ENCODE results near the gene ACP5.

ACP5 gene

DNA sequence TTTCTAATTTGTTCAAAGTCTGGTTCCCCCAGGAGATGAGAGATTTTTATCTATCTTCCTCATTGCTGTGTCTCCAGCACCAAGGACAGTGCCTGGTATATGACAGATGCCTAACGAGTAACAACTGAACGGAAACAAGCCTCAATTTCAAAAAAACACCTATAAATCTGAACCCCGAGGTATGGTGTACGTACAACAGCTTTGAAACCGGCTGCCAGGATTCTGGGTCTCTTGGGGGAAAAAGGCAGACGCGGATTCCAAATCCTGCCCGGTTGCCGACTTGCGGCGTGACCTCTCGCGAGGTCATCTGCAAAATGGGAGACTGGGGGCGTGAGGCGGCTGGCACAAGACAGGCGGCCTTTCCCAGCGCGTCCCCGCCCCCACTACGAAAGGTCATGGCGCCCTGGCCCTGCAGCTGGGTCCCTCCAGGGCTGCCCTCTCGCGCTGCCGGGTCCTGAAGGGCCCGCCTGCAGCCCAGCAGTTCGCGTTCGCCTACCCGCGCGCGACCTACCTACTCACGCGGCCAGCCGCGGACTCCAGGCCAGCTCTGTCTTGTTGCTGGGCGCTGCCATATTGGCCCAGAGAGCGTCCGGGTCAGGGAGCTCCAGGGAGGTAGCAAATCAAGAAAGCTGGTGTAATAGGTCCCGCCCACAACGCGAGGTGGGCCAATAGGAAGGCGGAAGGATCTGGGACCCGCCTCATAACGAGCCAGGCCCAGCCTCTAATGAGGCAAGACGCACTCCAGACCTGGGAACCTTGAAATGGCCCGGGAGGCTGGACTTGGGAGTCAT is 48.7 kb downstream of the ACP5 start, which contains the start of gene ECSIT (continued):
- TF ChIP-seq, protein P1, sequence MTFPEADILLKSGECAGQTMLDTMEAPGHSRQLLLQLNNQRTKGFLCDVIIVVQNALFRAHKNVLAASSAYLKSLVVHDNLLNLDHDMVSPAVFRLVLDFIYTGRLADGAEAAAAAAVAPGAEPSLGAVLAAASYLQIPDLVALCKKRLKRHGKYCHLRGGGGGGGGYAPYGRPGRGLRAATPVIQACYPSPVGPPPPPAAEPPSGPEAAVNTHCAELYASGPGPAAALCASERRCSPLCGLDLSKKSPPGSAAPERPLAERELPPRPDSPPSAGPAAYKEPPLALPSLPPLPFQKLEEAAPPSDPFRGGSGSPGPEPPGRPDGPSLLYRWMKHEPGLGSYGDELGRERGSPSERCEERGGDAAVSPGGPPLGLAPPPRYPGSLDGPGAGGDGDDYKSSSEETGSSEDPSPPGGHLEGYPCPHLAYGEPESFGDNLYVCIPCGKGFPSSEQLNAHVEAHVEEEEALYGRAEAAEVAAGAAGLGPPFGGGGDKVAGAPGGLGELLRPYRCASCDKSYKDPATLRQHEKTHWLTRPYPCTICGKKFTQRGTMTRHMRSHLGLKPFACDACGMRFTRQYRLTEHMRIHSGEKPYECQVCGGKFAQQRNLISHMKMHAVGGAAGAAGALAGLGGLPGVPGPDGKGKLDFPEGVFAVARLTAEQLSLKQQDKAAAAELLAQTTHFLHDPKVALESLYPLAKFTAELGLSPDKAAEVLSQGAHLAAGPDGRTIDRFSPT (tag by site-specific recombination; IDR thresholded peaks at IDR 0.05), result peak; percentile 76
- no peak for TF ChIP-seq ZNF785 (tag by site-specific recombination; IDR thresholded peaks at IDR 0.05)
- TF ChIP-seq ZNF214 (tag by site-specific recombination; IDR thresholded peaks at IDR 0.05; ENCODE audit: borderline replicate concordance), result no peak
- no peak for TF ChIP-seq ZNF112 (tag by site-specific recombination; IDR thresholded peaks at IDR 0.05)
- TF ChIP-seq SP7 (tag by site-specific recombination; IDR thresholded peaks at IDR 0.05), result peak; percentile 75; the same call in 1 of the 2 replicates
- no peak for TF ChIP-seq SCRT1 (tag by site-specific recombination; IDR thresholded peaks at IDR 0.05; ENCODE audit: borderline replicate concordance)
- TF ChIP-seq ZNF791 (tag by site-specific recombination; IDR thresholded peaks at IDR 0.05), result no peak
- no peak for TF ChIP-seq HOXD13 (CRISPR knock-in tag; IDR thresholded peaks at IDR 0.05; ENCODE audit: borderline replicate concordance)
- TF ChIP-seq ZNF701 (tag by site-specific recombination; IDR thresholded peaks at IDR 0.05), result no peak
- no peak for TF ChIP-seq REPIN1 (tag by site-specific recombination; IDR thresholded peaks at IDR 0.05; ENCODE audit: low read depth)
- no peak for TF ChIP-seq INSM2 (tag by site-specific recombination; IDR thresholded peaks at IDR 0.05)
- TF ChIP-seq ZNF558 (tag by site-specific recombination; IDR thresholded peaks at IDR 0.05), result no peak
- TF ChIP-seq BCL11A (tag by site-specific recombination; IDR thresholded peaks at IDR 0.05; ENCODE audit: low read depth), result 0 out of 2 replicates have a peak, but pooled peaks have one; percentile 37
- peak; percentile 80; the same call in 1 of the 2 replicates for TF ChIP-seq KLF10 (tag by site-specific recombination; IDR thresholded peaks at IDR 0.05)
- TF ChIP-seq, protein P2, sequence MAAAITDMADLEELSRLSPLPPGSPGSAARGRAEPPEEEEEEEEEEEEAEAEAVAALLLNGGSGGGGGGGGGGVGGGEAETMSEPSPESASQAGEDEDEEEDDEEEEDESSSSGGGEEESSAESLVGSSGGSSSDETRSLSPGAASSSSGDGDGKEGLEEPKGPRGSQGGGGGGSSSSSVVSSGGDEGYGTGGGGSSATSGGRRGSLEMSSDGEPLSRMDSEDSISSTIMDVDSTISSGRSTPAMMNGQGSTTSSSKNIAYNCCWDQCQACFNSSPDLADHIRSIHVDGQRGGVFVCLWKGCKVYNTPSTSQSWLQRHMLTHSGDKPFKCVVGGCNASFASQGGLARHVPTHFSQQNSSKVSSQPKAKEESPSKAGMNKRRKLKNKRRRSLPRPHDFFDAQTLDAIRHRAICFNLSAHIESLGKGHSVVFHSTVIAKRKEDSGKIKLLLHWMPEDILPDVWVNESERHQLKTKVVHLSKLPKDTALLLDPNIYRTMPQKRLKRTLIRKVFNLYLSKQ (tag by site-specific recombination; IDR thresholded peaks at IDR 0.05; ENCODE audit: borderline replicate concordance), result no peak
- no peak for TF ChIP-seq ZNF426 (tag by site-specific recombination; IDR thresholded peaks at IDR 0.05)
- no peak for TF ChIP-seq ZNF776 (tag by site-specific recombination; IDR thresholded peaks at IDR 0.05; ENCODE audit: borderline replicate concordance)
- TF ChIP-seq ZSCAN16 (tag by site-specific recombination; IDR thresholded peaks at IDR 0.05), result no peak
- TF ChIP-seq OVOL3 (tag by site-specific recombination; IDR thresholded peaks at IDR 0.05), result no peak
- peak; percentile 48; the same call in 1 of the 2 replicates for TF ChIP-seq ZNF2 (tag by site-specific recombination; IDR thresholded peaks at IDR 0.05)
- 0 out of 2 replicates have a peak, but pooled peaks have one; percentile 3 for TF ChIP-seq ZNF121 (tag by site-specific recombination; IDR thresholded peaks at IDR 0.05)
- TF ChIP-seq, protein P3, sequence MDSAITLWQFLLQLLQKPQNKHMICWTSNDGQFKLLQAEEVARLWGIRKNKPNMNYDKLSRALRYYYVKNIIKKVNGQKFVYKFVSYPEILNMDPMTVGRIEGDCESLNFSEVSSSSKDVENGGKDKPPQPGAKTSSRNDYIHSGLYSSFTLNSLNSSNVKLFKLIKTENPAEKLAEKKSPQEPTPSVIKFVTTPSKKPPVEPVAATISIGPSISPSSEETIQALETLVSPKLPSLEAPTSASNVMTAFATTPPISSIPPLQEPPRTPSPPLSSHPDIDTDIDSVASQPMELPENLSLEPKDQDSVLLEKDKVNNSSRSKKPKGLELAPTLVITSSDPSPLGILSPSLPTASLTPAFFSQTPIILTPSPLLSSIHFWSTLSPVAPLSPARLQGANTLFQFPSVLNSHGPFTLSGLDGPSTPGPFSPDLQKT (IDR thresholded peaks at IDR 0.05; ENCODE audit: borderline replicate concordance, low read depth, low read length), result no peak
- no peak for TF ChIP-seq ZNF138 (tag by site-specific recombination; IDR thresholded peaks at IDR 0.05; ENCODE audit: borderline replicate concordance)
- no peak for TF ChIP-seq GLIS2 (tag by site-specific recombination; IDR thresholded peaks at IDR 0.05)
- TF ChIP-seq, protein P4, sequence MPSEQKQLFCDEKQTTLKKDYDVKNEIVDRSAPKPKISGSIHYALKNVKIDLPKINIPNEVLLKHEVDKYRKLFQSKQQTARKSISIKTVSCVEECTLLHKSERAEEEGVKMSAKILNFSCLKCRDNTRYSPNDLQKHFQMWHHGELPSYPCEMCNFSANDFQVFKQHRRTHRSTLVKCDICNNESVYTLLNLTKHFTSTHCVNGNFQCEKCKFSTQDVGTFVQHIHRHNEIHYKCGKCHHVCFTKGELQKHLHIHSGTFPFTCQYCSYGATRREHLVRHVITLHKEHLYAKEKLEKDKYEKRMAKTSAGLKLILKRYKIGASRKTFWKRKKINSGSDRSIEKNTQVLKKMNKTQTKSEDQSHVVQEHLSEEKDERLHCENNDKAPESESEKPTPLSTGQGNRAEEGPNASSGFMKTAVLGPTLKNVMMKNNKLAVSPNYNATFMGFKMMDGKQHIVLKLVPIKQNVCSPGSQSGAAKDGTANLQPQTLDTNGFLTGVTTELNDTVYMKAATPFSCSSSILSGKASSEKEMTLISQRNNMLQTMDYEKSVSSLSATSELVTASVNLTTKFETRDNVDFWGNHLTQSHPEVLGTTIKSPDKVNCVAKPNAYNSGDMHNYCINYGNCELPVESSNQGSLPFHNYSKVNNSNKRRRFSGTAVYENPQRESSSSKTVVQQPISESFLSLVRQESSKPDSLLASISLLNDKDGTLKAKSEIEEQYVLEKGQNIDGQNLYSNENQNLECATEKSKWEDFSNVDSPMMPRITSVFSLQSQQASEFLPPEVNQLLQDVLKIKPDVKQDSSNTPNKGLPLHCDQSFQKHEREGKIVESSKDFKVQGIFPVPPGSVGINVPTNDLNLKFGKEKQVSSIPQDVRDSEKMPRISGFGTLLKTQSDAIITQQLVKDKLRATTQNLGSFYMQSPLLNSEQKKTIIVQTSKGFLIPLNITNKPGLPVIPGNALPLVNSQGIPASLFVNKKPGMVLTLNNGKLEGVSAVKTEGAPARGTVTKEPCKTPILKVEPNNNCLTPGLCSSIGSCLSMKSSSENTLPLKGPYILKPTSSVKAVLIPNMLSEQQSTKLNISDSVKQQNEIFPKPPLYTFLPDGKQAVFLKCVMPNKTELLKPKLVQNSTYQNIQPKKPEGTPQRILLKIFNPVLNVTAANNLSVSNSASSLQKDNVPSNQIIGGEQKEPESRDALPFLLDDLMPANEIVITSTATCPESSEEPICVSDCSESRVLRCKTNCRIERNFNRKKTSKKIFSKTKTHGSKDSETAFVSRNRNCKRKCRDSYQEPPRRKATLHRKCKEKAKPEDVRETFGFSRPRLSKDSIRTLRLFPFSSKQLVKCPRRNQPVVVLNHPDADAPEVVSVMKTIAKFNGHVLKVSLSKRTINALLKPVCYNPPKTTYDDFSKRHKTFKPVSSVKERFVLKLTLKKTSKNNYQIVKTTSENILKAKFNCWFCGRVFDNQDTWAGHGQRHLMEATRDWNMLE (tag by site-specific recombination; conservative IDR thresholded peaks at IDR 0.05; ENCODE audit: low read depth), result peak; percentile 88
- peak; percentile 68 for TF ChIP-seq IKZF3 (tag by site-specific recombination; IDR thresholded peaks at IDR 0.05)
- 0 out of 2 replicates have a peak, but pooled peaks have one; percentile 7 for TF ChIP-seq OSR2 (tag by site-specific recombination; IDR thresholded peaks at IDR 0.05)
- no peak for TF ChIP-seq ZNF221 (tag by site-specific recombination; IDR thresholded peaks at IDR 0.05; ENCODE audit: borderline replicate concordance)
- TF ChIP-seq ZNF707 (tag by site-specific recombination; IDR thresholded peaks at IDR 0.05), result no peak
